Left lung (tissue), 10 donors: ENCODE measurements around the gene CMPK1. TPM values are rescaled to one million over a fixed set of nuclear protein-coding genes. Genes with fewer than 3 reads are reported as not detected.

ENCODE experiments used
- ATAC-seq: fragments of 200-7000 bp; cut with Tn5 transposase; one replicate; pipeline ENCODE4 v1.9.1; 2020; ENCODE audit warnings: moderate library complexity
- DNase-seq, 4 donors: peaks; one replicate each; pipeline ENCODE4 v3.0.0-alpha.2; 2013 to 2020
- H3K27ac ChIP-seq, 2 donors: fragments of 200-600 bp; sonication (generic) in 1 of 2; one replicate each; pipeline versions ENCODE4 v1.5.0 to v1.8.0; 2020 to 2021
- H3K27me3 ChIP-seq, 2 donors: fragments of 200-600 bp; sonication (generic) in 1 of 2; one replicate each; pipeline versions ENCODE4 v1.5.0 to v1.8.0; 2020 to 2021
- H3K36me3 ChIP-seq, 2 donors: fragments of 200-600 bp; sonication (generic) in 1 of 2; one replicate each; pipeline versions ENCODE4 v1.5.0 to v1.8.0; 2020 to 2021
- H3K4me1 ChIP-seq, 2 donors: fragments of 200-600 bp; one replicate each; pipeline ENCODE4 v1.8.0; 2021
- H3K4me3 ChIP-seq, 2 donors: fragments of 200-600 bp; sonication (generic) in 1 of 2; one replicate each; pipeline versions ENCODE4 v1.5.0 to v1.8.0; 2020 to 2021; ENCODE audit warnings: mild to moderate bottlenecking in 1 of 2
- H3K9me3 ChIP-seq, 2 donors: fragments of 200-600 bp; sonication (generic) in 1 of 2; one replicate each; pipeline versions ENCODE4 v1.5.0 to v1.8.0; 2020 to 2021
- intact Hi-C, 2 donors: fragments of 100-400 bp; cut with DNase I; formaldehyde crosslinking; loops; one replicate each; pipeline versions ENCODE4 v1.11.2 to v1.14.2; 2022
- polyA plus RNA-seq, 6 donors: library from polyadenylated mRNA; unstranded; fragments of 120-200 nt; gene quantifications; one replicate each; pipeline ENCODE4 v1.2.1, GENCODE V29; 2013; ENCODE audit not compliant: insufficient read length in 6 of 6
- total RNA-seq, 2 donors: library from RNA; stranded (reverse); fragmentation: NEBNext Ultra II Directional; extraction: Animal tissue kit (Norgen Biotek cat#: 25700); gene quantifications; one replicate each; pipeline ENCODE4 v1.2.1, GENCODE V29; 2021
- TF ChIP-seq, protein P1 (sequence below), 2 donors: fragments of 200-600 bp; sonication (generic) in 1 of 2; IDR thresholded peaks; one replicate each; pipeline versions ENCODE4 v1.5.0 to v1.8.0; 2021; ENCODE audit warnings: antibody characterized with exemption in 2 of 2
- donor health status: DM: no; HTN: yes; CAD: no.
- donor health status: DM: no; HTN: no; CAD: no.

CMPK1 gene
- total and polyA plus RNA-seq, 8 donors, result 76.2 to 128 (median 94.6) TPM

DNA sequence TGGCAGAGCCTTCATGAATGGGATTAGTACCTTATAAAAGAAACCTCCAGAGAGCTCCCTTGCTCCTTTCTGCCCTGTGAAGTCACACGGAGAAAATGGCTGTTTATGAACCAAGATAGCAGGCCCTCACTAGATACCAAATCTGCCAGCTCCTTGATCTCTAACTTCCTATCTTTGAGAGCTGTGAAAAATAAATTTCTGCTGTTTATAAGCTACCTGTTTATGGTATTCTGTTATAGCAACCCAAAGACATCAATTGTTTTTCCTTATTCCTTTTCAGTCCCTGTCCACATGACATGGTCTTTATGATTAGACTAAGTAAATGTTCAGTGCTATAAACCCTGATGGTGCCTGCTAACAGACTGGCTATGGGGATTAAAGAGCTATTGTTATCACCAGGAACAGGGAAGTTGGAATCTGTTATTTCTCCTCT, 10.0 kb upstream of the CMPK1 start:
- H3K4me1 ChIP-seq, result no peaks in the 10 kb centered on the region
- TF ChIP-seq, protein P1, sequence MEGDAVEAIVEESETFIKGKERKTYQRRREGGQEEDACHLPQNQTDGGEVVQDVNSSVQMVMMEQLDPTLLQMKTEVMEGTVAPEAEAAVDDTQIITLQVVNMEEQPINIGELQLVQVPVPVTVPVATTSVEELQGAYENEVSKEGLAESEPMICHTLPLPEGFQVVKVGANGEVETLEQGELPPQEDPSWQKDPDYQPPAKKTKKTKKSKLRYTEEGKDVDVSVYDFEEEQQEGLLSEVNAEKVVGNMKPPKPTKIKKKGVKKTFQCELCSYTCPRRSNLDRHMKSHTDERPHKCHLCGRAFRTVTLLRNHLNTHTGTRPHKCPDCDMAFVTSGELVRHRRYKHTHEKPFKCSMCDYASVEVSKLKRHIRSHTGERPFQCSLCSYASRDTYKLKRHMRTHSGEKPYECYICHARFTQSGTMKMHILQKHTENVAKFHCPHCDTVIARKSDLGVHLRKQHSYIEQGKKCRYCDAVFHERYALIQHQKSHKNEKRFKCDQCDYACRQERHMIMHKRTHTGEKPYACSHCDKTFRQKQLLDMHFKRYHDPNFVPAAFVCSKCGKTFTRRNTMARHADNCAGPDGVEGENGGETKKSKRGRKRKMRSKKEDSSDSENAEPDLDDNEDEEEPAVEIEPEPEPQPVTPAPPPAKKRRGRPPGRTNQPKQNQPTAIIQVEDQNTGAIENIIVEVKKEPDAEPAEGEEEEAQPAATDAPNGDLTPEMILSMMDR (IDR thresholded peaks at IDR 0.05), result no peak
- H3K4me3 ChIP-seq, result no peak overlapping the region
- H3K27ac ChIP-seq, result no peak overlapping the region
- ATAC-seq (no peak), DNase-seq (no peak)
- no peaks in the 10 kb centered on the region for H3K9me3 ChIP-seq
- no peaks in the 10 kb centered on the region for H3K27me3 ChIP-seq
- intact Hi-C loops, result no loop called here
- H3K36me3 ChIP-seq, result no peaks in the 10 kb centered on the region

DNA sequence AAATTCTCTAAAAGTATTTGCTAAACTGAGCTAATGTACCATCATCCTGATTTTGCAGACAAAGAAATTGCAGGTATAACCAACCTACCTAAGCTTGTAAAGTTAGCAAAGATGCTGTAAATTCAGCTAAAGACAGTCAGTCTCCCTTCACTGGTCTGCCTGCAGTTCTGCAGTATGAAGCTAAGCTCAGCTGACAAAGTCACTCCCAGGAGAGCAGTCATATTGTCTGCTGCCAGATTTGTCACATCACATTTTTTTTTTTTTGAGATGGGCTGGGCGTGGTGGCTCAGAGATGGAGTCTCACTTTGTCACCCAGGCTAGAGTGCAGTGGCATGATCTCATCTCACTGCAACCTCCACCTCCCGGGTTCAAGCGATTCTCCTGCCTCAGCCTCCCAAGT, 8.9 kb upstream of the CMPK1 start:
- H3K9me3 ChIP-seq, result no peaks in the 10 kb centered on the region
- ATAC-seq (no peak), DNase-seq (no peak)
- intact Hi-C loops, result no loop called here
- no peaks in the 10 kb centered on the region for H3K27me3 ChIP-seq
- H3K4me1 ChIP-seq, result no peaks in the 10 kb centered on the region
- no peak overlapping the region for H3K27ac ChIP-seq
- no peaks in the 10 kb centered on the region for H3K36me3 ChIP-seq
- H3K4me3 ChIP-seq, result no peak overlapping the region
- TF ChIP-seq, protein P1 (IDR thresholded peaks at IDR 0.05), result no peak

DNA sequence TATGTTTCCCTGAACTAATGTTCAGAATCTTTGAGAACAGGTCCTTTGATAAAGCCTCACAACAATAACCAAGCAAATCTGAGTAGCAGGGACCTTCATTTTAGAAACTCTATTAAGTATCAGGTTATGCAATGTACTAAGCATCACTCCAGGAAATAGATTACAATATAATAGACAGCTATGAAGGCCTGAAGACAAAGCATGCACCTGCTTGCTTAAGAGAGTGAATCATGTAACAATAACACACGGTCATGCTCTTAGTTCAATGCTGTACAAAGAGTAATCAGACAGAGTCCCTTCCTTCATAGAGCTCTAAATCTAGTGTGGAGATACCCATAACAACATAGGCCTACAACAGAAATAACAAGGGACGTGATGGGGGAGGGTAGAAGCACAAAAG, 8.1 kb upstream of the CMPK1 start:
- Histone ChIP-seq H3K4me3 (no peak overlapping the region), H3K4me1 (no peaks in the 10 kb centered on the region), H3K27ac (no peak overlapping the region), H3K27me3 (no peaks in the 10 kb centered on the region), H3K9me3 (no peaks in the 10 kb centered on the region), H3K36me3 (no peaks in the 10 kb centered on the region)
- DNase-seq, result no peak
- no peak for ATAC-seq
- TF ChIP-seq, protein P1 (IDR thresholded peaks at IDR 0.05), result no peak
- intact Hi-C loops, result no loop called here

DNA sequence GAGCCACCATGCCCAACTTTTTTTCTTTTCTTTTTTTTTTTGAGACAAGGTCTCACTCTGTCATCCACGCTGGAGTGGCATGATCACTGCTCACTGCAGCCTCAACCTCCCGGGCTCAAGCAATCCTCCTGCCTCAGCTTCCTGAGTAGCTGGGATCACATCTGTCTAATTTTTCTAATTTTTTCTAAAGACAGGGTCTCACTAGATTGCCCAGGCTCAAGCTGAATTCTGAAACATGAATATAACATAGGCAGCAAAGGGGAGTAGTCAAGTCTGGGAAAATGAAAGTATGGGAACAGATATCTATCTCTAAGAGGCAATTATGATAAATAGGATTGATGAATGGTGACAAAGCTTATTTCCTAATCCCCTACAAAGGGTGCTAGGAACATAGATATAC, 7.3 kb upstream of the CMPK1 start:
- Histone ChIP-seq H3K27me3 (no peaks in the 10 kb centered on the region), H3K4me1 (no peaks in the 10 kb centered on the region), H3K36me3 (no peaks in the 10 kb centered on the region), H3K9me3 (no peaks in the 10 kb centered on the region), H3K27ac (no peak overlapping the region), H3K4me3 (no peak overlapping the region)
- TF ChIP-seq, protein P1 (IDR thresholded peaks at IDR 0.05), result no peak
- ATAC-seq, result no peak
- intact Hi-C loops, result no loop called here
- DNase-seq, result no peak

DNA sequence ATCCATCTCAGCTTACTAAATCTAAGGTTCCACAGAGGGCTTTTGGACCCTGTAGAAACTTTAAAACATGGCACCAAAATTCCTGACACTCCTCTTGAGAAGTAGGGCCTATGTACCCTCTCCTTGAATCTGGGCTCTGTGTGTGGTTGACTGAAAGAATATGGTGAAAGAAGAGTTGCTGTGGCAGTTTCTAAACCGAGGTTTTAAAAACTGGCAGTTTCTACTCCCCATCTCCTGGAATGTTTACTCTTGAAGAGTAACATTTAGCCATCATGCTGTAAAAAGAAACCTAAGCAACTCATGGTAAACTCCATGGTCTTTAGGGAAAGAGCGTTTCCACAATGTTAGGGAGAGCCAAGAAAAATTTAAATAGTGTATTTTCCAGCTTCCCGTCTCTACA, 4.6 kb upstream of the CMPK1 start:
- Histone ChIP-seq H3K9me3 (no peaks in the 10 kb centered on the region), H3K27ac (no peak overlapping the region), H3K27me3 (no peaks in the 10 kb centered on the region), H3K4me3 (no peak overlapping the region), H3K4me1 (peaks cover 7 to 10% of the 10 kb centered on the region in 2 donors), H3K36me3 (no peaks in the 10 kb centered on the region)
- TF ChIP-seq, protein P1 (IDR thresholded peaks at IDR 0.05), result no peak
- DNase-seq, result no peak
- ATAC-seq, result no peak
- intact Hi-C loops, result no loop called here
